Hepatic stellate cell (primary cell): Measurements from ENCODE around the gene PAK2.
A peak's percentile ranks its signal among the peaks of the same experiment; 100 is the strongest.
"Not testable (repeated sequence)": the region's sequence is repeated elsewhere in the genome, so short reads cannot be mapped to it uniquely, and the experiment has no call there.

Experiments
- DNase-seq: peaks from one replicate; pipeline ENCODE4 v3.0.0; 2011; ENCODE audit warnings: low spot score

The PAK2 gene

GRCh38 chr3:196782511-196782910, 42.9 kb downstream of the PAK2 start:
- no peak for DNase-seq

- no peak for DNase-seq
Measured at GRCh38 chr3:196788528-196788927, 48.9 kb downstream of the PAK2 start.

DNA sequence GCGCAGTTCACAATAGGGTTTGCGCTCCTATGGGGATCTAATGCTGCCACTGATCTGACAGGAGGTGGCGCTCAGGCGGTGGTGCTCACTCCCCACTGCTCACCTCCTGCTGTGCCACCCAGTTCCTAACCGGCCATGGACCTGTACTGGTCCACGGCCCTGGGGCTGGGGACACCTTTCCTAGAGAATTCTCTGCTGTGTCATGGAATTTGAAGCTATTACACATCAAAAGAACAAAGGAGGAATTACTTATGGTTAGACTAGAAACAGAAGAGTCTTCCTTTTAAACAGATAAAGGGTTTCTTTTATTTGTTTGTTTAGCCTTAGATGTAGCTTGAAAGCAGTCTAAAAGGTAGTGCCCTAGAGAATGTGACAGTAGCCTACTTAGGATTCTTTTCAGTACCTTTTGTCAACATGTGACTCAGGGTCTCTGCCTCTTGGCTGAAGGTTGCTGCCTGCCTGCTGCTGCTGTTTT, 50.3 kb downstream of the PAK2 start:
- no peak for DNase-seq

DNA sequence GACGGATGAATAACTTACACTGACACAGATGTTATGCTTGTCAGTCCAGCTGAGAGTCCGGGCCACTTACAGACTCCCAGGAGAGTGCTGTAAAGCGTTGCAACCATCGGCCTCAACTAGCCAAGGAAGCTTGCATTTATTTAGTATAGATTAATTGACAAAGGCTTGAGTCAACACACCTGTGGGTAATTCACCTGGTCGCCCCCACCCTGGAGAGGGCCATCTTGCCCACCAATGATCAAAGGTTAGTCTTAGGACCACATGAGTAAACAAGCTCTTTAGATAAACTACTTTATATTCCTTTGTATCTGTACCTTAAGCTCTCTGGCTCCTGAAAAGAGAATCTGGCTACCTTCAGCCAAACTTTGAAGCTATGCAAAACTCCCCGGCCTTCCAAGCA, 51.0 kb downstream of the PAK2 start:
- no peak for DNase-seq

DNA sequence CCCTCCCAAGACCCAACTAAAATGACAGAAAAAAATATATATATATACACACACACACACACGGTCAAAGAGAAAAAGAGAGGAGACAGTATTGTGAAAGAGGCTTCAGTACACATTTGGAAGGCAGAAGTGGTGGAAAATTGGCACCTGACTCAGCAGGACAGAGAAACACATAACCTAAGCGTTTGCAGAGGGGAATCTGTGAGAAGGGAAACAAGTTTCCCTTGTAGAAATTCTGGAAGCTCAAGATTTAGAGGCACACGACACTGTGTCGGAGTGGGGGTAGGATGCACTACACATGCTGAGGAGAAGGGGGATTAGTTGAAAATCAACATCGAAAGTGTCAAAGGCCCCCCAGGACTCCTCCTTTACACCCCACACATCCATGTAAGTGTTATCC, 53.1 kb downstream of the PAK2 start:
- no peak for DNase-seq

GRCh38 chr3:196793246-196793645, 53.6 kb downstream of the PAK2 start:
- peak; percentile 76 for DNase-seq

DNA sequence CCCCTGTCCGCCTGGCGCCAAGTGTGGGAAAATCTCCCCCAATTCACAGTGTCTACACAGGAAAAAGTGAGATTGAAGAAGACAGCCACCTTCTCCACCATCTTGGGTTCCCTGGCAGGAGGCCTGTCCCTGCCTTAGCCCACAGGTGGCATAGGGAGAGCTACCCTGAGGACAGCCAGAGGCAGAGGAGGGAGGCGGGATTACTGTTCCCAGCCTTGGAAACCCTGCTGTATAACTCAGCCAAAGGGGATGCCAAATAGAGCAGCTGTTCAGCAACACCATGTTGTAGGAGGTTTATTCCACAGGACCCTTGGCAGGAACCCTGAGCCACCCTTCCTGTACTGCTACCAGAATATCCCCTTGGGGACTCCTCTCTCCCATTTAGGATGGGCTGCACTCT, 54.8 kb downstream of the PAK2 start:
- DNase-seq: no peak

GRCh38 chr3:196796317-196796716, 56.7 kb downstream of the PAK2 start:
- DNase-seq: no peak

- DNase-seq: no peak
Measured at GRCh38 chr3:196800742-196801434, 61.2 kb downstream of the PAK2 start.

DNA sequence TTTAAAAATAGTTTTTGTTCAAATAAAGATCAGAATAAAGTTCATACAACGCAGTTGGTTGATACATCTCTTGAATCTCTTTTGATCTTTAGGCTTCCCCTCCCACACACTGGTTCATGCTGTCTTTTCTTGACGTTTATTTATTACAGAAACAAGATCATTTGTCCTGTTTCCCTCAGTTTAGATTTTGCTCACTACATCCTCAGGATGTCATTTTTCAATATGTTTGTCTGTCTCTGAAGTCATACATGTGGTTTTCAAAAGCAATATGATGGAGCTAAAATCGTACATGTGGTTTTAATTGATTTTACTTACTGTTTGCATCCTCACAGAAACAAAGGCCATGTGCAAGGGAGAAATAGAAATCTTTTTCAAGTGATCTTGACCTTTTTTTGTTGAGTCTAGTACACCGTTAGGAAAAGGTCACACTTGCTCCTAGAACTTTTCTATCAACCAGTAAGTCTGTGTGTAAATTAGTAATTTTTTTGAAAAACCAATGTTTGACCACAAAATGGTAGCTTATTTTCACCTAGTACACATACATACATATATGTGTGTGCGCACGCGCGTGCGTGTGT, 64.3 kb downstream of the PAK2 start:
- DNase-seq: no peak

DNA sequence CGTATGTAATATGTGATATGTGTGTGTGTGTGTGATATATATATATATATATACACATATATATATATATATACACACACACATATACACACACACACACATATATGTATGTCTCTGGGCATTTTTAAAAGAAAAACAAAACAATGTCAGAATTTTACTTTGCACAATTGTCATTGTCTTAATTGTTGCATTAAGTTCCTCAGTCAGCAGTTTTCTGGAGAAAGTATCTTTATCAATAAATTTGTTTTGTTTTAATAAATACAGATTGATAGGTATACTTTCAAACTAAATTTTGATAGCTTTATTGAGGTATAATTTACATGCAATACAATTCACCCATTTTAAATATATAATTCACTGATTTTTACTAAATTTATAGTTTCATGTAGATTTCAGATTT, 65.1 kb downstream of the PAK2 start:
- no peak for DNase-seq

DNA sequence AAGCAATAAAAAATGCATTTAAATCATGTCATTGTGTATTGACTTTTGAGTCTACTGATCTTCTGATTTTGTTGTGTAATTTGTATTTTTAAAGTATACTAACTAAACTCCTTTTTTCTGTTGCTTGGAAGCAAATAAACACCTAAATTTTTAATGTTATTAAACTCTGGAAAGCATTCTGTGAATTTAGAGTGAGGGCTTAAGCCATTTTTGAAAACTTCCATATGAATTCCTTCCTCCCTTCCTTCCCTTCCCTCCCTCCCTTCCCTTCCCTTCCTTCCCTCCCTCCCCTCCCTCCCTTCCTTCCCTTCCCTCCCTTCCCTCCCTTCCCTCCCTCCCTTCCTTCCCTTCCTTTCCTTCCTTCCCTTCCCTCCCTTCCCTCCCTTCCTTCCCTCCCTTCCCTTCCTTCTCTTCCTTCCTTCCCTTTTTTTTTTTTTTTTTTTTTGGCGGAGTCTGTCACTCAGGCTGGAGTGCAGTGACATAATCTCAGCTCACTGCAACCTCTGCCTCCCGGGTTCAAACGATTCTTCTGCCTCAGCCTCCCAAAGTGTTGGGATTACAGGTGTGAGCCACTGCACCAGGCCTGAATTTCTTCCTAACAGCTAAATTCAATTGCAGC, 71.4 kb downstream of the PAK2 start:
- DNase-seq: no peak

DNA sequence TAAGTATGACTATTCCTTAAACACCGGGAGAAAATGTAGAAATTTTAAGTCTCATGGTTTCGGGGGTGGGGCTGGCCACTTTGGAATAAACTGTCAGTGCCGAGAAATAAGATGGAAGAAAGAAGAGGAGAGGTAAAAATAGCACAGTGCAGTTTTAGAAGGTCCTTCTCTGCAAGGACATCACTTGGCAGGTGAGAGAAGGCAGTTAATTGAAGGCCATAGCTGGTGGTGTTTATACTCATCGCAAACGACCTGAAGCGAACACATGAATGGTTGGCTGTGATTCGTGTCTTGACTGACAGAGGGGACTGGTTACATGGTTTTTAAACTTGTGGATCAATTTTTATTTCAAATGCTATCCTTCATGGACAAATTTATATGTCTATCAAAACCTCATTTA, 73.2 kb downstream of the PAK2 start:
- no peak for DNase-seq

- peak; percentile 36 for DNase-seq
Measured at GRCh38 chr3:196813903-196814302, 74.2 kb downstream of the PAK2 start.

- no peak for DNase-seq
Measured at GRCh38 chr3:196821806-196822355, 82.2 kb downstream of the PAK2 start.

DNA sequence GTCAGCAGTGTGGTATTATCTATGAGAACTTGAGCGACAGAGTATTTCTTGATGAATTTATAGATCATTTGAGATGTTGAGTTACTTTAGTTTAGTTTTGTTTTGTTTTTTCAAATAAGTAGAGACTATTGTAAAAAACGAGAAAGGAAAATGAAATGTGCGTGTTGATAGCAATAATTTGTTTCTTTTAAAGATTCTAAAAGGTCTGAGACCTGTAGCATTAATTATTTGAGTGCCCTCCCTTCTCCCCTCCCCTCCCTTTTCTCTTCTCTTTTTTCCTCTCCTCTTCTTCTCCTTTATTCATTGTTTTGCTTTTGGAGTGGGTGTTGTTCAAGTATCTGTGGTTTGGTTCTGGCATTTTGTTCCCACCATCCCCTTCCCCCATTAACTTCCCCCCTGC, 90.0 kb downstream of the PAK2 start:
- not testable (repeated sequence) for DNase-seq

DNA sequence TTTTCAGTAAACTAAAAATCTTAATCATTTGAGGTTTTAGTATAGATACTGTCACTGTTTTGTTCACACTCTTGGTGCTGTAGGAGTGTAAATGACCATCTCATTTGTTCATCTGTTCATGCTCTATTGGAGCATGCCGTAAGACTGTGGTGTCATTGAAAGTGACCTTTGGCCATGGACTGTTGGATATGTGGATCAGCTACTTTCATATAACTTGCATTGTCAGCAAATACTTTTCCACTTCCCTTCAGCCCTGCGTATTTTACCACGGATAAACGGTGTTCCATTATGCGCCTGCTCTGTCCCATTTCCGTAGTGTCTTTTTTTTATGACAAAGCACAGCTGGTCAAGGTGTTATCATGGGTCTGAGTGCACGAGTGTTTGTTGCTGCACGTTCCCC, 95.4 kb downstream of the PAK2 start:
- no peak for DNase-seq

GRCh38 chr3:196836626-196837025, 97.0 kb downstream of the PAK2 start:
- not testable (repeated sequence) for DNase-seq

GRCh38 chr3:196837819-196838420, 98.3 kb downstream of the PAK2 start:
- peak; percentile 72 for DNase-seq

- not testable (repeated sequence) for DNase-seq
Measured at GRCh38 chr3:196839351-196839750, 99.7 kb downstream of the PAK2 start.

GRCh38 chr3:196842567-196843434, 103.1 kb downstream of the PAK2 start:
- DNase-seq: no peak
